Stimulated activated CD8-positive, alpha-beta memory T cell treated with anti-CD3 and anti-CD28 coated beads, Interleukin-2, amount 100 ng/mL, for 48 hours (primary cell): ENCODE results near the gene GZMM.

Experiments
- DNase-seq, 2 donors: peaks; one replicate each; pipeline ENCODE4 v3.0.0-alpha.2; 2020; ENCODE audit warnings: low read depth in 2 of 2

The GZMM gene

GRCh38 chr19:535017-535835 is 8.6 kb upstream of the GZMM start:
- no peak for DNase-seq

- no peak for DNase-seq
Measured at GRCh38 chr19:536031-536880, 7.6 kb upstream of the GZMM start.

GRCh38 chr19:536881-537404 is 6.9 kb upstream of the GZMM start:
- DNase-seq = no peak

- no peak for DNase-seq
Measured at GRCh38 chr19:538641-539428, 5.0 kb upstream of the GZMM start.

- DNase-seq = no peak
Measured at GRCh38 chr19:539429-540030, 4.3 kb upstream of the GZMM start.

GRCh38 chr19:540867-541637 is 2.8 kb upstream of the GZMM start:
- no peak for DNase-seq

- DNase-seq = no peak
Measured at GRCh38 chr19:541699-542098, 2.2 kb upstream of the GZMM start.

- no peak for DNase-seq
Measured at GRCh38 chr19:542173-542866, 1.5 kb upstream of the GZMM start.

GRCh38 chr19:547117-547516 is 3.3 kb downstream of the GZMM start:
- DNase-seq = no peak

- DNase-seq = no peak
Measured at GRCh38 chr19:547836-548720, 4.2 kb downstream of the GZMM start.

GRCh38 chr19:548886-549830 is 5.3 kb downstream of the GZMM start:
- no peak for DNase-seq

- DNase-seq = no peak
Measured at GRCh38 chr19:554817-555216, 11.0 kb downstream of the GZMM start.

- DNase-seq = no peak
Measured at GRCh38 chr19:555474-555808, 11.6 kb downstream of the GZMM start.

GRCh38 chr19:556611-557382 is 12.9 kb downstream of the GZMM start:
- no peak for DNase-seq

GRCh38 chr19:558770-559439 is 15.1 kb downstream of the GZMM start:
- DNase-seq = no peak

GRCh38 chr19:560121-560520 is 16.3 kb downstream of the GZMM start:
- DNase-seq = no peak

GRCh38 chr19:566403-566802 is 22.6 kb downstream of the GZMM start:
- DNase-seq = no peak
